Cardiac muscle cell (in vitro differentiated cells and primary cell): Measurements from ENCODE around the gene GALNT16. TPM values are rescaled to one million over a fixed set of nuclear protein-coding genes. Genes with fewer than 3 reads are reported as not detected.
A peak's percentile ranks its signal among the peaks of the same experiment; 100 is the strongest.
"Not testable (repeated sequence)": the region's sequence is repeated elsewhere in the genome, so short reads cannot be mapped to it uniquely, and the experiment has no call there.

Experiments
- DNase-seq, 2 donors: peaks; one replicate each; pipeline versions ENCODE4 v3.0.0 to v3.0.0-alpha.2; 2010 to 2017; ENCODE audit warnings: low read depth in 1 of 2, low spot score in 1 of 2
- H3K27ac ChIP-seq: fragments of 200-600 bp; sonication (generic); 2 replicates; pipeline ENCODE4 v1.5.1; 2016
- H3K27me3 ChIP-seq: fragments of 200-600 bp; sonication (generic); 2 replicates; pipeline ENCODE4 v1.6.0; 2016; ENCODE audit warnings: control low read depth
- H3K36me3 ChIP-seq: fragments of 200-600 bp; sonication (generic); 2 replicates; pipeline ENCODE4 v1.5.1; 2016; ENCODE audit warnings: control low read depth
- H3K4me1 ChIP-seq: fragments of 200-600 bp; sonication (generic); 2 replicates; pipeline ENCODE4 v1.8.1; 2017; ENCODE audit warnings: low read depth, mild to moderate bottlenecking, mixed run types
- H3K4me3 ChIP-seq: fragments of 200-600 bp; sonication (generic); 2 replicates; pipeline ENCODE4 v1.5.1; 2016; ENCODE audit warnings: mild to moderate bottlenecking
- H3K9me3 ChIP-seq: fragments of 200-600 bp; sonication (generic); 2 replicates; pipeline ENCODE4 v1.5.1; 2017; ENCODE audit warnings: low read depth, mild to moderate bottlenecking, control low read depth
- CTCF ChIP-seq: IDR thresholded peaks from 2 replicates; pipeline ENCODE4 v1.5.1; 2012; ENCODE audit warnings: low read depth, mild to moderate bottlenecking, low read length
- polyA plus RNA-seq: library from polyadenylated mRNA; unstranded; fragments of >200 nt; fragmentation: Nextera tagmentation; extraction: Ambion mirVana; gene quantifications from 2 replicates; pipeline ENCODE4 v1.2.1, GENCODE V29; 2016
- total RNA-seq: library from RNA; depleted of rRNA; stranded (reverse); fragments of >200 nt; gene quantifications from 2 replicates; pipeline ENCODE4 v1.2.3, GENCODE V29; 2016

The GALNT16 gene
- 5.8 and 15.2 TPM in 2 replicates for total RNA-seq
- polyA plus RNA-seq, result 3.4 and 7.7 TPM in 2 replicates

DNA sequence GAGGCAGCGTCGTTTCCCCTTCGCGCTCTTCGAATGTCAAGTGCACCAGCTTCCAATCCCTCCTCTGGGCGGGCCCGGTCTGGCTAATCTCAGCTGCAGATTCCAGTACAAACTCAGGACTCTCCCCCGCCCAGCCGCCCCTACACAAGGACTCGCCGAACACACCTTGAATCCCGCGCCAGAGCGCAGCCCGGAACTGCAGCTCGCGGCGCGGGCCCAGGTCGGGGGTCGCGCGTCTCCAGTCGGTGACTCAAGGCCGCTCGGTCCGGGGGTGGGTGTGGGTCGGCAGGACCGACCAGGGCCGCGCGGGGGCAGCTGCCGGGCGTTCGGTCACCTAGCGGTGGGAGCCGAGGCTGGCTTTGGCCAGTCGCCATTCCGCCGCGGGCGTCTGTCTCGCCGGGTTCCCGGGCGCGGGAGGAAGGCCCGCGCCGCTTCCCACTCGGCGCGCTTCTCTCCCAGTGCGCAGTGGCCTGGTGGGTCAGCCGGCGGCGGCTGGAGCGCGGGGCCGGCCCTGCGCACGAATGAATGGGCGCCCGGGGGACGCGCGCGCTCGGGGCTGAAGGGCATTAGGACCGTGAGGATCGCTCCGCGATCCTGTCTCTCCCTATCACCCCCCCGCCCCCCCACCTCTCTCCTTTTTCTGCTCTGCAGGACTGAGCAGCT is at the start of gene GALNT16:
GALNT16 (plus strand) TSS at position 632 of the 663 bp plus-strand sequence. CDS start 133 bp downstream, outside the sequence.
- peak; percentile 26 for TF ChIP-seq CTCF
- H3K9me3 ChIP-seq, result no peaks in the 10 kb centered on the region
- H3K4me1 ChIP-seq, result peaks cover 14% of the 10 kb centered on the region
- H3K36me3 ChIP-seq, result no peaks in the 10 kb centered on the region
- peak within 1 kb of the TSS; percentile 67 for H3K4me3 ChIP-seq
- H3K27me3 ChIP-seq, result peaks cover 32% of the 10 kb centered on the region
- peak; percentile 33 to 82 for DNase-seq
- H3K27ac ChIP-seq, result no peak within 1 kb of the TSS

DNA sequence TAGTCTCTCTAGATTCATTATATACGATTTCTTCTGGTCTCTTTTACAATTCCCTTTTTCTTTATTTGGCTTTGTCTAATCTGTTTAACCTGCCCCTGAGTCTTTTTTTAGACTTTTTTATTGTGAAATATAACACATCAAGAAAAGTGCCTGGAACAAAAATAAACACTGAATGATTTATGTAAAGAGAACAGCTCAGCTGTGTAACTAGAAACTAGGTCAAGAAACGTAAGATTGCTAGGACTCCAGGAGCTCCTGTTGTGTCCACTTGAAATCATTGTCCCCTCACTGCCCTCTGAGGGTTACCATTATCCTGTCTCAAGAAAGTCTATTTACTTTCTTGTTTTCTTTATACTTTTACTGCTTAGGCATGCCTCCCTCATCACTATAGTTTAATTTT is 45.6 kb upstream of the GALNT16 start:
- no peak for DNase-seq
- TF ChIP-seq CTCF, result no peak

GRCh38 chr14:69217663-69218062 is 42.3 kb upstream of the GALNT16 start:
- not testable (repeated sequence) for H3K4me1 ChIP-seq, H3K4me3 ChIP-seq, H3K36me3 ChIP-seq, DNase-seq, H3K9me3 ChIP-seq, H3K27me3 ChIP-seq, H3K27ac ChIP-seq

More for the DNA sequence above, 45.6 kb upstream of the GALNT16 start:
- peaks cover 7% of the 10 kb centered on the region for H3K36me3 ChIP-seq
- H3K4me1 ChIP-seq, result no peaks in the 10 kb centered on the region
- H3K27ac ChIP-seq, result no peak overlapping the region
- H3K9me3 ChIP-seq, result no peaks in the 10 kb centered on the region
- H3K27me3 ChIP-seq, result no peaks in the 10 kb centered on the region
- H3K4me3 ChIP-seq, result no peak overlapping the region

DNA sequence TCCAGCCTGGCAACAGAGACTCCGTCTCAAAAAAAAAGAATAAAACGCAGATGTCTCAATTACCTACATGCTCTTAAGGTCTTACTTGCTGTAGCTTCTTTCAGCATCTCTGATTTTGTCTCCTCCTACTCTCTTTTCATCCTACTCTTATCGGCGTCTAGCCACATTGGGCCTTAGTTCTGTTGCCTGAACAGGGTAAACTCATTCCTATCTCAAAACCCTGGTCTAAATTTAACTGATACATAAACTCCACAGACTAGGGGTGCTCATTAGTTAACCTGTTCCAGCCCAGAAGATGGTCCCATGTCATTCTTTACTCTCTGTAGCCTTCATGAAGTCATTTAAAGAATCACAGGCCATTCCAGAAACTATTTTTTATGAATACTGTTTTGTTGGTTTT is 35.0 kb upstream of the GALNT16 start:
- no peak for DNase-seq
- peaks cover 27% of the 10 kb centered on the region for H3K4me1 ChIP-seq
- peak overlapping the region; percentile 90 for H3K27ac ChIP-seq
- no peak for TF ChIP-seq CTCF
- H3K9me3 ChIP-seq, result no peaks in the 10 kb centered on the region
- peaks cover 3% of the 10 kb centered on the region for H3K36me3 ChIP-seq
- H3K27me3 ChIP-seq, result no peaks in the 10 kb centered on the region
- no peak overlapping the region for H3K4me3 ChIP-seq

- peaks cover 3% of the 10 kb centered on the region for H3K36me3 ChIP-seq
- DNase-seq, result peak; percentile 60 to 65
- H3K4me1 ChIP-seq, result peaks cover 27% of the 10 kb centered on the region
- TF ChIP-seq CTCF, result no peak
- no peak overlapping the region for H3K4me3 ChIP-seq
- H3K9me3 ChIP-seq, result no peaks in the 10 kb centered on the region
- peak overlapping the region; percentile 90 for H3K27ac ChIP-seq
- H3K27me3 ChIP-seq, result no peaks in the 10 kb centered on the region
These were observed 33.8 kb upstream of the GALNT16 start for GRCh38 chr14:69226178-69226577.

DNA sequence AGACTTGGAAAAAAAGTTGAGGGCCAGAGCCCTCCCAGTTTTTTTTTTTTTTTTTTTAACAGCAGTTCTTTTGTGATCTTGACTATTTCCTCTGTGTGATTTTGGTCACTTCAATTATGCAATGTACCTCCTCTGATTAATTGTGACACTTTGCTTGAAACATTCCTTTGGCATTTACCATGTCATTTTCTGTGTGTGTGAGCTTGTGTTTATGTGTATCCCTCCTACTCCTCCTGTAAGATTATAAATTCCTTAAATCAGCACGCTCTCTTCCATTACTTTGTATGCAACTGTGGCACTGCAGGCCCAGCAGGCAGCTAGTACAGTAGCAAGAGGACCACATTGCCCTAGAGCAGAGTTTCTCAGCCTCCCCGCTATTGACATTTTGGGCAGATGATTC is 33.2 kb upstream of the GALNT16 start:
- peaks cover 31% of the 10 kb centered on the region for H3K4me1 ChIP-seq
- H3K9me3 ChIP-seq, result no peaks in the 10 kb centered on the region
- peaks cover 3% of the 10 kb centered on the region for H3K36me3 ChIP-seq
- DNase-seq, result peak in 1 of 2 donors; percentile 29
- TF ChIP-seq CTCF, result no peak
- no peak overlapping the region for H3K4me3 ChIP-seq
- peak overlapping the region; percentile 90 for H3K27ac ChIP-seq
- H3K27me3 ChIP-seq, result no peaks in the 10 kb centered on the region
